Progenitor cell of endocrine pancreas (in vitro differentiated cells): ENCODE measurements around the gene RAB6B. TPM values are rescaled to one million over a fixed set of nuclear protein-coding genes. Genes with fewer than 3 reads are reported as not detected.

ENCODE experiments used
- DNase-seq: peaks from one replicate; pipeline ENCODE4 v3.0.0; 2021; ENCODE audit warnings: low spot score; ENCODE audit not compliant: unreplicated experiment
- H3K27ac Mint-ChIP-seq: 2 replicates; pipeline ENCODE4 v1.8.0; 2021; ENCODE audit warnings: mild to moderate bottlenecking, moderate library complexity, mixed read lengths
- H3K27me3 Mint-ChIP-seq: 2 replicates; pipeline ENCODE4 v1.8.0; 2021; ENCODE audit warnings: mixed read lengths
- H3K36me3 Mint-ChIP-seq: 2 replicates; pipeline ENCODE4 v1.8.0; 2022; ENCODE audit warnings: mixed read lengths; ENCODE audit not compliant: insufficient read depth
- H3K4me1 Mint-ChIP-seq: 2 replicates; pipeline ENCODE4 v1.8.0; 2021; ENCODE audit warnings: low read depth, mixed read lengths
- H3K4me3 Mint-ChIP-seq: 2 replicates; pipeline ENCODE4 v1.8.0; 2021; ENCODE audit warnings: low read depth, mild to moderate bottlenecking, moderate library complexity, mixed read lengths
- H3K9me3 Mint-ChIP-seq: 2 replicates; pipeline ENCODE4 v1.8.0; 2021; ENCODE audit warnings: low read depth, mixed read lengths
- CTCF ChIP-seq: fragments of 200-600 bp; sonication (generic); IDR thresholded peaks from one replicate; pipeline ENCODE4 v1.5.0; 2021; ENCODE audit warnings: antibody characterized with exemption, mild to moderate bottlenecking; ENCODE audit not compliant: unreplicated experiment
- total RNA-seq: library from RNA; stranded (reverse); gene quantifications from 2 replicates; pipeline ENCODE4 v1.2.1, GENCODE V29; 2021

Gene RAB6B
- total RNA-seq, 1 donor from 2014 or later = 10.5 TPM

- Mint-ChIP-seq H3K27me3 (peaks cover 3% of the 10 kb centered on the region), H3K4me1 (no peaks in the 10 kb centered on the region), H3K27ac (no peak overlapping the region), H3K9me3 (no peaks in the 10 kb centered on the region), H3K36me3 (no peaks in the 10 kb centered on the region), H3K4me3 (no peak overlapping the region)
- no peak for TF ChIP-seq CTCF
- no peak for DNase-seq
These were observed 33.5 kb downstream of the RAB6B start for GRCh38 chr3:133862161-133862560.

GRCh38 chr3:133860519-133860918 lies 35.2 kb downstream of the RAB6B start:
- Mint-ChIP-seq H3K9me3 (no peaks in the 10 kb centered on the region), H3K27me3 (peaks cover 3% of the 10 kb centered on the region), H3K36me3 (no peaks in the 10 kb centered on the region), H3K27ac (no peak overlapping the region), H3K4me1 (no peaks in the 10 kb centered on the region), H3K4me3 (no peak overlapping the region)
- TF ChIP-seq CTCF = no peak
- DNase-seq = no peak

- H3K9me3 Mint-ChIP-seq = no peaks in the 10 kb centered on the region
- no peak for DNase-seq
- H3K4me1 Mint-ChIP-seq = no peaks in the 10 kb centered on the region
- H3K4me3 Mint-ChIP-seq = no peak overlapping the region
- H3K27ac Mint-ChIP-seq = no peak overlapping the region
- peaks cover 4% of the 10 kb centered on the region for H3K27me3 Mint-ChIP-seq
- no peak for TF ChIP-seq CTCF
- no peaks in the 10 kb centered on the region for H3K36me3 Mint-ChIP-seq
These were observed 36.1 kb downstream of the RAB6B start for GRCh38 chr3:133859381-133860234.

- Mint-ChIP-seq H3K27ac (no peak overlapping the region), H3K4me1 (no peaks in the 10 kb centered on the region), H3K4me3 (no peak overlapping the region), H3K27me3 (peaks cover 10% of the 10 kb centered on the region), H3K36me3 (no peaks in the 10 kb centered on the region), H3K9me3 (no peaks in the 10 kb centered on the region)
- DNase-seq = no peak
- no peak for TF ChIP-seq CTCF
These were observed 37.9 kb downstream of the RAB6B start for GRCh38 chr3:133857767-133858166.

- H3K4me1 Mint-ChIP-seq = peaks cover 2% of the 10 kb centered on the region
- DNase-seq = no peak
- H3K36me3 Mint-ChIP-seq = no peaks in the 10 kb centered on the region
- no peak overlapping the region for H3K27ac Mint-ChIP-seq
- no peak for TF ChIP-seq CTCF
- no peak overlapping the region for H3K4me3 Mint-ChIP-seq
- H3K9me3 Mint-ChIP-seq = no peaks in the 10 kb centered on the region
- peaks cover 10% of the 10 kb centered on the region for H3K27me3 Mint-ChIP-seq
These were observed 39.4 kb downstream of the RAB6B start for GRCh38 chr3:133856316-133856715.
